IMR-90 (cell line): Measurements from ENCODE around the gene NFIX. TPM values are rescaled to one million over a fixed set of nuclear protein-coding genes. Genes with fewer than 3 reads are reported as not detected.

Experiments used
- ATAC-seq: fragments of 200-7000 bp; cut with Tn5 transposase; 2 replicates; pipeline ENCODE4 v1.9.1; 2020; ENCODE audit warnings: low read depth, mild to moderate bottlenecking, moderate library complexity
- BruUV-seq: library from RNA; stranded (reverse); fragments of 400-500 nt; replicated peaks from 2 replicates; lab custom pipeline; 2021; lab: Mats Ljungman, UMichigan
- CTCF ChIA-PET: fragments of 300-600 bp; formaldehyde crosslinking; extraction: SDS; loops from one replicate; lab custom pipeline; 2021; ENCODE audit warnings: antibody characterized with exemption; lab: Yijun Ruan, JAX
- POLR2A ChIA-PET: fragments of 300-600 bp; sonication (Branson Sonifier 250); formaldehyde crosslinking; loops from one replicate; lab custom pipeline; 2022; ENCODE audit warnings: antibody characterized with exemption; ENCODE audit not compliant: unreplicated experiment; lab: Charles Lee
- DNase-seq: peaks from one replicate; pipeline ENCODE4 v3.0.0; 2013
- H2AFZ ChIP-seq: replicated peaks from 2 replicates; pipeline ENCODE3; 2013; ENCODE audit warnings: low read length, mild to moderate bottlenecking; ENCODE audit not compliant: poor library complexity
- H2AK5ac ChIP-seq: 2 replicates; pipeline ENCODE4 v1.6.1; 2013; ENCODE audit warnings: low read depth, low read length, inconsistent platforms
- H2AK9ac ChIP-seq: replicated peaks from 2 replicates; pipeline ENCODE3; 2013; ENCODE audit warnings: mild to moderate bottlenecking, low read depth, low read length, moderate library complexity; ENCODE audit not compliant: poor library complexity
- H2BK120ac ChIP-seq: 2 replicates; pipeline ENCODE4 v1.6.1; 2013; ENCODE audit warnings: low read depth, low read length, inconsistent platforms
- H2BK15ac ChIP-seq: 3 replicates; pipeline ENCODE4 v1.6.1; 2013; ENCODE audit warnings: low read depth, low read length, inconsistent platforms
- H2BK20ac ChIP-seq: 2 replicates; pipeline ENCODE4 v1.6.1; 2013; ENCODE audit warnings: low read depth, mild to moderate bottlenecking, inconsistent platforms, low read length, moderate library complexity
- H2BK5ac ChIP-seq: 2 replicates; pipeline ENCODE4 v1.6.1; 2013; ENCODE audit warnings: mild to moderate bottlenecking, low read depth, low read length, inconsistent platforms; ENCODE audit not compliant: poor library complexity, severe bottlenecking
- H3K14ac ChIP-seq: replicated peaks from 2 replicates; pipeline ENCODE4 v1.6.1; 2013; ENCODE audit warnings: low read depth, low read length, inconsistent platforms
- H3K18ac ChIP-seq: 2 replicates; pipeline ENCODE4 v1.6.1; 2013; ENCODE audit warnings: low read depth, low read length, control low read depth
- H3K23ac ChIP-seq: 2 replicates; pipeline ENCODE4 v1.6.1; 2013; ENCODE audit warnings: low read depth, low read length, inconsistent platforms
- H3K27ac ChIP-seq: 2 replicates; pipeline ENCODE4 v1.5.1; 2013; ENCODE audit warnings: mild to moderate bottlenecking, control low read depth, low read length; ENCODE audit not compliant: insufficient read depth
- H3K27me3 ChIP-seq: 2 replicates; pipeline ENCODE4 v1.6.1; 2013; ENCODE audit warnings: low read length; ENCODE audit not compliant: control insufficient read depth, insufficient read depth
- H3K36me3 ChIP-seq: 2 replicates; pipeline ENCODE4 v1.6.1; 2013; ENCODE audit warnings: low read length, mixed read lengths; ENCODE audit not compliant: control insufficient read depth, insufficient read depth
- H3K4ac ChIP-seq: 2 replicates; pipeline ENCODE4 v1.6.1; 2013; ENCODE audit warnings: low read depth, low read length, inconsistent platforms
- H3K4me1 ChIP-seq: 2 replicates; pipeline ENCODE4 v1.6.1; 2013; ENCODE audit warnings: low read length, mixed read lengths; ENCODE audit not compliant: control insufficient read depth, insufficient read depth
- H3K4me2 ChIP-seq: 2 replicates; pipeline ENCODE4 v1.6.1; 2013; ENCODE audit warnings: low read depth, mild to moderate bottlenecking, control low read depth, low read length, moderate library complexity
- H3K4me3 ChIP-seq: 2 replicates; pipeline ENCODE4 v1.5.1; 2013; ENCODE audit warnings: low read depth, mild to moderate bottlenecking, control low read depth, low read length, moderate library complexity; ENCODE audit not compliant: insufficient read depth
- H3K56ac ChIP-seq: 2 replicates; pipeline ENCODE4 v1.6.1; 2013; ENCODE audit warnings: low read length, inconsistent platforms; ENCODE audit not compliant: insufficient read depth; ENCODE audit errors: extremely low read depth
- H3K79me1 ChIP-seq, 2 experiments: 2 replicates each; pipeline ENCODE4 v1.6.1; 2013; ENCODE audit warnings: low read length in 2 of 2, inconsistent platforms in 1 of 2, low read depth in 1 of 2
- H3K9ac ChIP-seq: 2 replicates; pipeline ENCODE4 v1.6.1; 2013; ENCODE audit warnings: low read depth, low read length, control low read depth
- H3K9me1 ChIP-seq: 2 replicates; pipeline ENCODE4 v1.6.1; 2013; ENCODE audit warnings: low read length, inconsistent platforms; ENCODE audit not compliant: insufficient read depth
- H3K9me3 ChIP-seq: 2 replicates; pipeline ENCODE4 v1.6.1; 2013; ENCODE audit warnings: low read length; ENCODE audit not compliant: control insufficient read depth, insufficient read depth
- H4K20me1 ChIP-seq: 2 replicates; pipeline ENCODE4 v1.6.1; 2013; ENCODE audit warnings: low read length, inconsistent platforms; ENCODE audit not compliant: insufficient read depth
- H4K5ac ChIP-seq: 2 replicates; pipeline ENCODE4 v1.6.1; 2013; ENCODE audit warnings: mild to moderate bottlenecking, low read depth, low read length, control low read depth
- H4K8ac ChIP-seq, 2 experiments: 2 replicates each; pipeline ENCODE4 v1.6.1; 2013; ENCODE audit warnings: low read depth in 2 of 2, low read length in 2 of 2, control low read depth in 1 of 2, inconsistent platforms in 1 of 2
- H4K91ac ChIP-seq: 2 replicates; pipeline ENCODE4 v1.6.1; 2013; ENCODE audit warnings: low read depth, low read length, inconsistent platforms; ENCODE audit not compliant: insufficient read depth
- BHLHE40 ChIP-seq: fragments of 150-350 bp; IDR thresholded peaks from 2 replicates; pipeline ENCODE4 v1.6.1; 2016; ENCODE audit warnings: mild to moderate bottlenecking, low read depth, low read length
- CEBPB ChIP-seq: IDR thresholded peaks from 2 replicates; pipeline ENCODE4 v1.6.1; 2012; ENCODE audit warnings: low read depth, low read length, improper control_type of control experiment
- CTCF ChIP-seq: conservative IDR thresholded peaks from 2 replicates; pipeline ENCODE4 v1.5.1; 2012; ENCODE audit warnings: mild to moderate bottlenecking, low read depth, low read length, improper control_type of control experiment
- FOS ChIP-seq: fragments of 150-350 bp; IDR thresholded peaks from 2 replicates; pipeline ENCODE4 v1.6.1; 2016; ENCODE audit warnings: low read depth, low read length
- MAFK ChIP-seq: IDR thresholded peaks from 2 replicates; pipeline ENCODE4 v1.6.1; 2012; ENCODE audit warnings: low read depth, low read length, improper control_type of control experiment
- MXI1 ChIP-seq: IDR thresholded peaks from 2 replicates; pipeline ENCODE4 v1.6.1; 2012; ENCODE audit warnings: low read depth, mild to moderate bottlenecking, low read length, moderate library complexity, borderline replicate concordance
- NFE2L2 ChIP-seq: fragments of 150-350 bp; IDR thresholded peaks from 2 replicates; pipeline ENCODE4 v1.6.1; 2016; ENCODE audit warnings: low read depth, mild to moderate bottlenecking, low read length
- POLR2A ChIP-seq: IDR thresholded peaks from 2 replicates; pipeline ENCODE4 v1.6.1; 2012; ENCODE audit warnings: mild to moderate bottlenecking, low read depth, low read length
- RAD21 ChIP-seq: IDR thresholded peaks from 2 replicates; pipeline ENCODE4 v1.6.1; 2012; ENCODE audit warnings: low read length, improper control_type of control experiment
- RCOR1 ChIP-seq: IDR thresholded peaks from 2 replicates; pipeline ENCODE4 v1.6.1; 2012; ENCODE audit warnings: mild to moderate bottlenecking, low read length, improper control_type of control experiment; ENCODE audit not compliant: insufficient replicate concordance
- RFX5 ChIP-seq: IDR thresholded peaks from 2 replicates; pipeline ENCODE4 v1.8.0; 2012; ENCODE audit warnings: low read depth, mild to moderate bottlenecking, low read length, moderate library complexity
- USF2 ChIP-seq: fragments of 150-350 bp; IDR thresholded peaks from 2 replicates; pipeline ENCODE4 v1.6.1; 2017; ENCODE audit warnings: mild to moderate bottlenecking, antibody characterized with exemption, low read length, low read depth
- WGBS, 2 experiments: methylation state at CpG; one replicate each; pipeline versions ENCODE4 v1.1.5 to v1.1.7; 2013; ENCODE audit warnings: missing lambda C conversion rate in 2 of 2; ENCODE audit not compliant: insufficient read length in 1 of 2; ENCODE audit errors: extremely low coverage in 2 of 2; 5-methylcytosine and 5-hydroxymethylcytosine counted together
- dilution Hi-C: fragments of 300-500 bp; cut with HindIII; formaldehyde crosslinking; loops from one replicate; pipeline ENCODE4 v1.14.3; 2018; ENCODE audit warnings: low sequenced_read_pairs; ENCODE audit not compliant: unreplicated experiment
- in situ Hi-C: fragments of 300-500 bp; cut with MboI; formaldehyde crosslinking; loops from 3 replicates; pipeline ENCODE4 v1.14.3; 2019; ENCODE audit warnings: low sequenced_read_pairs, inconsistent platforms, mixed read lengths
- intact Hi-C: fragments of 100-400 bp; cut with micrococcal nuclease; formaldehyde crosslinking; loops from 2 replicates; pipeline ENCODE4 v1.10.0; 2022
- polyA plus RNA-seq, 3 experiments: library from polyadenylated mRNA; depleted of rRNA; stranded (reverse); fragments of >200 nt; gene quantifications; 2 replicates each; pipeline ENCODE4 v1.2.3, GENCODE V29; 2012; ENCODE audit warnings: low replicate concordance in 1 of 3
- total RNA-seq: library from RNA; depleted of rRNA; stranded (reverse); fragments of >200 nt; gene quantifications from 2 replicates; pipeline ENCODE4 v1.2.3, GENCODE V29; 2012
- TF ChIP-seq, protein P1 (sequence below): fragments of 150-350 bp; IDR thresholded peaks from 2 replicates; pipeline ENCODE4 v1.6.1; 2016; ENCODE audit warnings: low read depth, mild to moderate bottlenecking, low read length, moderate library complexity, borderline replicate concordance

NFIX gene
- total and polyA plus RNA-seq, 2 of the 4 experiments (the other 2 are of a cell fraction) = 10.2 to 47.7 TPM

DNA sequence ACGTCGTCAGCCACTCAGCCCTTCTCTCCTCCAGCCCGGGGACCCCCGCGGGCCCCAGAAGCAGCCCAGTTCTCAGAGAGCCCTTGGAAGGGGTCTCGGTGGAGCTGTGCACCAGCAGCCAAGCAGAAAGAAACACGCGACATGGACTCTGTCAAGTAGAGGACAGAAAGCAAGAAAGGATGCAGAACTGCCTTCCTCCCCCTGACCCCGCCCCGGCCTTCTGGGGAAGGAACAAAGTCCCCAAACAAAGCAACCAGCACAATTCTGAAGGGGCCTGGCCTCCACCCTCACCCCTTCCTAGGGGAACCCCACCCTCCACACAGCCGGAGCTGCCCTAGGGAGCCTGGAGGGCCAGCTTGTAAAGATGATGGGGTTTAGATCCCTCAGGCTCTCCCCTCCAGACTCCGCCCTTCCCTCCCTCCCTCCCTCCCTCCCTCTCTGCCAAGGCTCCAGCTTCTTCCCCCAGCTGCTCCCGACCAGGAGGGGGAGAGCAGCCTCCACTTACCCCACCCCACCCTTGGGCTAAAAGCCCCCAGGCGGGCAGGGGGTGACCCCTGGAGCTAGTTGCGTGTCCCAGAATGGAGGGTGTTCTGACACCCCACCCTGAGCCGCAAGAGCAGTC lies 99.6 kb downstream of the NFIX start (continued):
- TF ChIP-seq CEBPB = no peak

GRCh38 chr19:13095393-13095784 lies 100.1 kb downstream of the NFIX start:
- Histone ChIP-seq H3K9me3 (no peaks in the 10 kb centered on the region), H3K79me1 (0 out of 4 replicates have a peak, but pooled peaks cover 0 to 6% of the 10 kb centered on the region in 2 experiments), H2AK5ac (no peak overlapping the region), H2AFZ (no peak overlapping the region), H4K8ac (no peak overlapping the region), H3K14ac (no peak overlapping the region), H2BK15ac (no peak overlapping the region), H2BK120ac (no peak overlapping the region), H3K9me1 (0 out of 2 replicates have a peak, but pooled peaks cover 3% of the 10 kb centered on the region), H3K4me1 (peaks cover 11% of the 10 kb centered on the region; the same call in 1 of the 2 replicates), H2BK5ac (no peak overlapping the region), H3K4ac (no peak overlapping the region), H4K5ac (no peak overlapping the region), H2BK20ac (no peak overlapping the region), H3K36me3 (peaks cover 9% of the 10 kb centered on the region; the same call in 1 of the 2 replicates), H2AK9ac (no peak overlapping the region), H3K27ac (no peak overlapping the region), H4K20me1 (peaks cover 15% of the 10 kb centered on the region), H3K4me3 (no peak overlapping the region), H3K23ac (no peak overlapping the region), H3K4me2 (no peak overlapping the region), H3K27me3 (no peaks in the 10 kb centered on the region), H3K56ac (no peak overlapping the region), H4K91ac (no peak overlapping the region), H3K18ac (no peak overlapping the region), H3K9ac (no peak overlapping the region)
- ATAC-seq (no peak), DNase-seq (no peak)
- intact Hi-C loops = no loop called here
- ChIA-PET CTCF (interaction anchor here (0.5 to 2.2 kb wide), 4 partner anchors 34 to 118 kb away, joined by 3 to 8 read pairs (median 4); no protein-coding TSS in a partner anchor), POLR2A (no interaction called here)
- in situ Hi-C loops = no loop called here
- dilution Hi-C loops = no loop called here
- no TSS peak for BruUV-seq
- 67% methylated on average over 9 of the region's 25 CpGs; no CpG with 5 or more reads in 1 of the 2 experiments for WGBS, 2 experiments
- TF ChIP-seq USF2 = no peak
- TF ChIP-seq CEBPB = no peak
- no peak for TF ChIP-seq POLR2A
- no peak for TF ChIP-seq NFE2L2
- no peak for TF ChIP-seq RCOR1
- no peak for TF ChIP-seq MXI1
- TF ChIP-seq MAFK = no peak
- TF ChIP-seq RFX5 = no peak
- TF ChIP-seq, protein P1, sequence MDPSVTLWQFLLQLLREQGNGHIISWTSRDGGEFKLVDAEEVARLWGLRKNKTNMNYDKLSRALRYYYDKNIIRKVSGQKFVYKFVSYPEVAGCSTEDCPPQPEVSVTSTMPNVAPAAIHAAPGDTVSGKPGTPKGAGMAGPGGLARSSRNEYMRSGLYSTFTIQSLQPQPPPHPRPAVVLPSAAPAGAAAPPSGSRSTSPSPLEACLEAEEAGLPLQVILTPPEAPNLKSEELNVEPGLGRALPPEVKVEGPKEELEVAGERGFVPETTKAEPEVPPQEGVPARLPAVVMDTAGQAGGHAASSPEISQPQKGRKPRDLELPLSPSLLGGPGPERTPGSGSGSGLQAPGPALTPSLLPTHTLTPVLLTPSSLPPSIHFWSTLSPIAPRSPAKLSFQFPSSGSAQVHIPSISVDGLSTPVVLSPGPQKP = no peak
- no peak for TF ChIP-seq FOS
- no peak for TF ChIP-seq CTCF
- no peak for TF ChIP-seq BHLHE40
- TF ChIP-seq RAD21 = no peak
